Muscle of leg (tissue), 11 donors: ENCODE data around the gene GTF3C1. TPM values are rescaled to one million over a fixed set of nuclear protein-coding genes. Genes with fewer than 3 reads are reported as not detected.

Experiments used
- DNase-seq: peaks from one replicate; pipeline ENCODE4 v3.0.0; 2013
- H3K27ac ChIP-seq: one replicate; pipeline ENCODE4 v1.5.1; 2013; ENCODE audit warnings: mild to moderate bottlenecking, low read length, control low read depth
- H3K27me3 ChIP-seq: one replicate; pipeline ENCODE4 v1.6.1; 2013; ENCODE audit warnings: low read length; ENCODE audit not compliant: control insufficient read depth, insufficient read depth
- H3K36me3 ChIP-seq: one replicate; pipeline ENCODE4 v1.6.1; 2013; ENCODE audit warnings: low read length; ENCODE audit not compliant: control insufficient read depth, insufficient read depth
- H3K4me1 ChIP-seq: one replicate; pipeline ENCODE4 v1.6.1; 2013; ENCODE audit warnings: low read length; ENCODE audit not compliant: control insufficient read depth, insufficient read depth
- H3K4me3 ChIP-seq: one replicate; pipeline ENCODE4 v1.5.1; 2013; ENCODE audit warnings: low read length, control low read depth
- H3K9me3 ChIP-seq: replicated peaks from 2 replicates; pipeline ENCODE4 v1.6.1; 2013; ENCODE audit warnings: low read depth, low read length; ENCODE audit not compliant: control insufficient read depth
- WGBS: methylation state at CpG from one replicate; pipeline ENCODE4 v1.1.5; 2013; ENCODE audit warnings: missing lambda C conversion rate; ENCODE audit not compliant: insufficient coverage; 5-methylcytosine and 5-hydroxymethylcytosine counted together
- polyA plus RNA-seq, 8 donors: library from polyadenylated mRNA; unstranded; fragments of 120-200 nt; gene quantifications; one replicate each; pipeline versions ENCODE4 v1.2.1 to v1.2.3, GENCODE V29; 2013; ENCODE audit warnings: inconsistent platforms in 1 of 8, low replicate concordance in 1 of 8; ENCODE audit not compliant: insufficient read length in 8 of 8, insufficient read depth in 1 of 8
- total RNA-seq: library from RNA; stranded (reverse); fragments of 120-200 nt; gene quantifications from one replicate; pipeline ENCODE4 v1.2.4, GENCODE V29; 2013

The GTF3C1 gene
- total and polyA plus RNA-seq, 9 donors = 40.7 to 72.0 (median 53.9) TPM

DNA sequence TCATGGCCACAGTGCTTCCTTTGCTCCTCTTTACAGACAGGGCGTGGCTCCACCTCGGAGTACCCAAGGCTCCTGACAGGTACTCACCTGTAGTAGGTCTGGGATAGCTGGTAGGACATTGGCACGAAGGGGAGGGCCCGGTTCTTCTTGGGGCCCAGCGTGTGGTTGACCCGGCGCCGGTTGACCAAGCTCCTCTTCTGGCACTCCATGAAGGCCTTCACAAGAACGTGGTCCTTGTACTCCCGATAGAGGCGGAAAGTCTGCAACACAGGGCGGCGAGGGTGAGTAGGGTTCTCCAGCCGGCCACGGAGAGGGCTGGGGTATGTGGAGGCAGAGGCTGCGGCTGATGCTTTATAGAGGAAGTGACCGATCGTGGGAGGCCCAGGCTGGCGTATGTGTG, 78.1 kb downstream of the GTF3C1 start:
- Histone ChIP-seq H3K36me3 (peaks cover 94% of the 10 kb centered on the region), H3K27me3 (no peaks in the 10 kb centered on the region), H3K4me1 (no peaks in the 10 kb centered on the region), H3K4me3 (no peak overlapping the region), H3K27ac (no peak overlapping the region), H3K9me3 (no peaks in the 10 kb centered on the region)
- DNase-seq = no peak
- 92% methylated on average over 18 of the region's 19 CpGs for WGBS

DNA sequence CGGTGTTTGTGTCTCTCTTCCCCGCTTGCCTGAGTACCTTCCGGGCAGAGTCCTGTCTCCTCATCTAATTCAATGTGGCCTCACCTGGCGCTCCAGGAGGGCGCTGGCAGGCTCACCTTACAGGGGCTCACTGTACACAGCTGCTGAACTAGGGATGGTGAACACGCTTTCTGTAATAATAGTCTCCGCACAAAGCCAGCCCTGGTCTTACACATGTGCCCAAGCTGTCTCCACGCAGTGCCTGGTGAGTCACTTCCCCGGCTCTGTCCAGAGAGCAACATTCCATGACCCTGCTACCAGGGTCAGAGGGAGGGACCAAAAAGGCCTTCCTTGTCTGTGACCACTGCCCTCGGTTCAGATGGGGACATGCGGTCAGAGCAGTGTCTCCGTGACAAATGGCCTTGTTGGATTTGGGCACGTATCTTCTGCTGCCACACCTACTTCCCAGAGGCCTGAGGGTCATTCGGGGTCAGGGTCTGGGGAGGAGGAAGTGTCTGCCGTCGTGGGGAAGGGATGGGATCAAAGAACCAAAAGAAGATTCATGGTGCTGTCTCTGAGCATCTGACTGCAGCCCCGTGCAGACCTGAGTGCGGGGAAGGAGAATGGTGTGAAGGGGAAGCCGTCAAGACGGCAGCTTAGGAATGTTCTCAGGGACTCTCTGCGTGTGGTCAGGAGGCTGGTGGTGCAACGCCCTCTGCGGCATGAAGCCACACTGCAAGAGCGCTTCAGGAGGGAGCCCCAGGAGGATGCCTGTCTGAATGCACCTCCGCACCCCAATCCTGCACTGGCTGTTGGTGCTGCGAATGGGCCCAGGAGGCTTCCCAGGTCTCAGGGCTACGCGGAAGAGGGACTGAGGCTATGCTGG, 78.9 kb downstream of the GTF3C1 start:
- Histone ChIP-seq H3K4me1 (peaks cover under 1% of the 10 kb centered on the region), H3K27me3 (no peaks in the 10 kb centered on the region), H3K36me3 (peaks cover 92% of the 10 kb centered on the region), H3K9me3 (no peaks in the 10 kb centered on the region), H3K27ac (no peak overlapping the region), H3K4me3 (no peak overlapping the region)
- WGBS = 70% methylated on average over 22 of the region's 28 CpGs
- no peak for DNase-seq

DNA sequence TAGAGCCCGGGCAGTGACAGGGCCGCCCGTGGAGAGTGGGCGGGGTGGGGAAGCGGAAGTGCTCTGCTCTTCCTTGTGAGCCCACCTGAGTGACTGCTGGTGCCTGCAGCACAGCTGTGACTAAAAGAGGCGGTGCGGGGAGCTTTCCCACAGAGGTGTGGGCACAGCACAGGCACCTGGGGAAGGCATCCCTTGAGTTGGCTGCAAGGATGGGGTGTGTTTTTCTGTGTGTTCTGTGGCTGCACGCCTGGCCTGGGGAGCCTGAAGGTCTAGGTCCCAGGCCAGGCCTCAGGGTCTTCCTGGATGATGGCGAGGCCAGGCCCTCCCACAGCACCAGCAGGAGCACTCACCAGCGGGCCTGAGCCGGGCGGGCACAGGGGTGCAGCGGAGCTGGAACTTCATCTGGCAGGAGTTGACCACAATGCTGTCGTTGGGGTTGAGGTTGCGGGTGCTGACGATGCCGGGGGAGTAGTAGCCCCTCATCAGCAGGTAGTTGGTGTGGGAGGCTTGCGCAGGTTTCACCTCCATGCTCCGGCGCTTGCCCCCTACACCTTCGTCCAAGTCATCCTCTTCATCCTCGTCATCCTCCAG, 80.7 kb downstream of the GTF3C1 start:
- DNase-seq = no peak
- Histone ChIP-seq H3K4me3 (no peak overlapping the region), H3K27me3 (no peaks in the 10 kb centered on the region), H3K27ac (no peak overlapping the region), H3K9me3 (no peaks in the 10 kb centered on the region), H3K36me3 (peaks cover 92% of the 10 kb centered on the region), H3K4me1 (peaks cover 9% of the 10 kb centered on the region)
- 93% methylated on average over 19 of the region's 22 CpGs for WGBS

DNA sequence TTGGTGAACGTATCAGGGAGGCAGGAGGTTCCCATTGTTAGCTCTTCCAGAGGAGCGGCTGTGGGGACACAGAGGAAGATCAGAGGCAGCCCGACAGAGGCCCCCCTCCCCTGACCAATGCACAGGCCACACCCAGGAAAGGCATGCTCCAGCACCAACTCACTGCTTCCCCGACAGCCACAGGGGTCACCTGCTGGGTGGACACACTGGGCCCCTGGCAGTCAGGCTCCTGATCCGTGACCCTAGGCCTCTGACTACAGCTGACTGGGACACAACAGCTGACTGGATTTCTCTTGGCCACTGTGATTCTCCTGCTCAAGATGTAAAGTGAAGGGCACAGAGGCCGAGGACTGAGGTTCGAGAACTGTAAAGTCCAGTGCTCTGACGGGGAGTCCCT, 84.2 kb downstream of the GTF3C1 start:
- no peak overlapping the region for H3K27ac ChIP-seq
- no peaks in the 10 kb centered on the region for H3K27me3 ChIP-seq
- 59% methylated on average over 7 of the region's 8 CpGs for WGBS
- H3K9me3 ChIP-seq = no peaks in the 10 kb centered on the region
- peaks cover 34% of the 10 kb centered on the region for H3K4me1 ChIP-seq
- no peak for DNase-seq
- no peak overlapping the region for H3K4me3 ChIP-seq
- H3K36me3 ChIP-seq = peaks cover 90% of the 10 kb centered on the region

DNA sequence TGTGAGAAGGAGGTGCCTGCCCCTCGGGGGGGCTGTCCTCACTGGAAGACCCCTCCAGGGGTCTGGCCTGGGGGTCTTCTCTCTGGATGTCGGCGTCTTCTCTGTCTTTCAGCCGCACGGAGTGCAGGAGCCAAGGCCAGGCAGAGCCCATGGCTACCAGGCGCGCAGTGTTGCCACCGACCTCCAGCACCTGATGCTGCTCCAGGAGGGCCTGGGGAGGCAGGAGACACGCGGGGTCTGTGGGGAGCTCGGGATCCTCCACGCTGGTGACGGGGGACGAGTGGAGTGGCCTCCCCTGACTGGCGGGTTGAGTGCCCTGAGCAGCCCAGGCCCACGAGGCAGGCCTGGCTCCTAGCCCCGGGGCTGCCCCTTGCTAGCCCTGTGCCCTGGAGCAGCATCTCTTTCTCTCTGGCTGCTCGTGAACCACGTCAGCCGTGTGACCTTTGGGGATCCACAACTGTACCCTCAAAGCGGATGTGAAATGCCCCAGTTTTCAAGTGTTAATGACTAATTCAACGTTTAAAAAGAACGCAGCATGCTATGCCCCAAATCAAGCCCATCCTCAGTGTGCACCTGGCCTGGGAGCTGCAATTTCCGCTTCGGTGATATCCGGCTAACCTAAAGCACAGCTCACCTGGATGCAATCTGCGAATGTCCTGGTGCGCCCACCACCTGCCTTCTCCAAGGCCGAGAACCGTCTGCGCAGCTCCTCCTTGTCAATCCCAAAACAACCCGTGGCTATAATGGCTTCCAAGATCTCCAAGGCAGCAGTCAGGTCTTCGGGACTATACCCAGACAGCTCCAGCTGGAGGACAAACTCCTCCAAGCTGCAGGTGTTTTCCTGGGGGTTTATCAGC, 84.9 kb downstream of the GTF3C1 start:
- no peak overlapping the region for H3K27ac ChIP-seq
- no peaks in the 10 kb centered on the region for H3K9me3 ChIP-seq
- H3K27me3 ChIP-seq = no peaks in the 10 kb centered on the region
- H3K36me3 ChIP-seq = peaks cover 89% of the 10 kb centered on the region
- WGBS = 91% methylated on average over 31 of the region's 33 CpGs
- peaks cover 41% of the 10 kb centered on the region for H3K4me1 ChIP-seq
- no peak for DNase-seq
- no peak overlapping the region for H3K4me3 ChIP-seq

DNA sequence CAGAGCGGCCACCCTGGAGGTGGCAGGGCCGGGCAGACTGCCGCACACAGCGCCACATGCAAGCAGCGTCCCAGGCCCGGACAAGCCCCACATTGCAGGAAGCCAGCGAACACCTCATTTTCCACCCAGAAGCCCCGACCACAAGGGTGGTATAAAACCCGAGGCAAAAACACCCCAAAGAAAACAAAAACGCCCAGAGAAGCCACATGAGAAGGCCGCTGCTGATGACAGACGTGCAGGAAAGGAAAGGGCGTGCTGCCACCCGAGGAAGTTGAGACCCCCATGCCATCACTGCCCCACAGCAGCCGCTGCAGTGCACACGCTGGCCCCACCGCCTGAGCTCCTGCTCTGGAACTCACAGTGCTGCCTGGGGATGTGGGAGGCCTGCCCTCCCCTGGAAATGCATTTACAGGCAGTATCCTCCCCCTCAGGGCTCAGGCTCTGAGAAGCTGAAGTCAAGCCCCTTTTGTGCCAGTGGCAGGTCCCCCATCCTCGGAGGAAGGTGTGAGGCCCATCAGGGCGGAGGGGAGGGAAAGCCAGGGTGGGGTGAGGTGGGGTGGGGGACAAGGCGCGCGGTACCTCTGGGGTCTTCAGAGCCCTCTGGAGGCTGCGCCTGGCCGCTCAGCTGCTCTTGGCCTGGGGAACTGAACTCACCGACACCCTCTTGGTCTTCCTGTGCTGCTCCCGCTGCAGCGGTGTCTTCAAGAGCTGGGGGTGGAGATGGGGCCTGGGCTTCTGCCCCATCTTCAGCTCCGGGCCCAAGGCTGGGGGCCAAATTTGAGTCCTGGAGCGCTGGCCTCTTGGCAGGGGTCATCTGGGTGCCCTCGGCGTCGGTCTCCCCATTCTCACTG, 85.7 kb downstream of the GTF3C1 start:
- Histone ChIP-seq H3K27me3 (no peaks in the 10 kb centered on the region), H3K9me3 (no peaks in the 10 kb centered on the region), H3K36me3 (peaks cover 87% of the 10 kb centered on the region), H3K27ac (no peak overlapping the region), H3K4me3 (no peak overlapping the region), H3K4me1 (peaks cover 43% of the 10 kb centered on the region)
- no peak for DNase-seq
- WGBS = 81% methylated on average over 22 of the region's 32 CpGs

DNA sequence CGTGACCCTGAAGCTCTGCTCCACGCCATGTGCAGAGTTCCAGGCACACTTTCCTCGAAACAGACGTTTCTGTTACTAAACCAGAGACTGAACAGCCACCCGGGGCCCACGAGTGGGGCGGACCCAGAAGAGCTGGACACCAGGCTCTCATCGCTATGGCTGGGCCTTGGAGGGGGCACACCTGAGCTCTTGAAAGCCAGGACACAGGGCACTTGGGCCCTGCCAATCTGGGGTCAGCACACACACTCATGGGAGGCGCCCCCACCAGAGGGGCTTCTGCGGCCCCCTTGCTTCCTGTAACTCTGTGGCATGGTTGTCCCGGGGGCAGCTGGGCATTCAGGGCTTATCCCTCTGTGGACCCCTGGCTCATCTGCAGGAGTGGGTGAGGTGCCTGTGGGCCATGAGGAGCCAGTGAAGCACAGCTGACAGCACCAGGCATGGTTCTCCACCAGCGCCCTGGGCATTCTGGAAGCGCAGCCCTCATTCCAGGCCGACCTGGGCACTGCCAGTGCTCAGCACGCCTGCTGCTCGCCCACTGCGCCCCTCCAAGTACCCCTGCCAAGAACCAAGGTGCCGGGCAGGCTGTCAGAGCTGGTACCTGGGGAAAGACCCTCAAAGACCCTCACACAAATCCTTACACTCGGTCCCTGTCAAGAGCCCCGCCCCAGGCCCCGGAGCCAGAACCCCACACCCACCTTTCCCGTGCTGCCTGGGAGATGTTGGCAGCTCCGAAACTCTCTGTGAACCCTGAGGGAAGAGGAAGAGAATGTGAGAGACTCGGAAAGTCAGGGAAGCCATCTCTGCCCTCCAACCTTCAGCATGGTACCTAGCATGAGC, 86.6 kb downstream of the GTF3C1 start:
- H3K9me3 ChIP-seq = no peaks in the 10 kb centered on the region
- 83% methylated on average over 18 of the region's 24 CpGs for WGBS
- peaks cover 83% of the 10 kb centered on the region for H3K36me3 ChIP-seq
- H3K27ac ChIP-seq = no peak overlapping the region
- peaks cover 43% of the 10 kb centered on the region for H3K4me1 ChIP-seq
- DNase-seq = no peak
- no peaks in the 10 kb centered on the region for H3K27me3 ChIP-seq
- H3K4me3 ChIP-seq = no peak overlapping the region

DNA sequence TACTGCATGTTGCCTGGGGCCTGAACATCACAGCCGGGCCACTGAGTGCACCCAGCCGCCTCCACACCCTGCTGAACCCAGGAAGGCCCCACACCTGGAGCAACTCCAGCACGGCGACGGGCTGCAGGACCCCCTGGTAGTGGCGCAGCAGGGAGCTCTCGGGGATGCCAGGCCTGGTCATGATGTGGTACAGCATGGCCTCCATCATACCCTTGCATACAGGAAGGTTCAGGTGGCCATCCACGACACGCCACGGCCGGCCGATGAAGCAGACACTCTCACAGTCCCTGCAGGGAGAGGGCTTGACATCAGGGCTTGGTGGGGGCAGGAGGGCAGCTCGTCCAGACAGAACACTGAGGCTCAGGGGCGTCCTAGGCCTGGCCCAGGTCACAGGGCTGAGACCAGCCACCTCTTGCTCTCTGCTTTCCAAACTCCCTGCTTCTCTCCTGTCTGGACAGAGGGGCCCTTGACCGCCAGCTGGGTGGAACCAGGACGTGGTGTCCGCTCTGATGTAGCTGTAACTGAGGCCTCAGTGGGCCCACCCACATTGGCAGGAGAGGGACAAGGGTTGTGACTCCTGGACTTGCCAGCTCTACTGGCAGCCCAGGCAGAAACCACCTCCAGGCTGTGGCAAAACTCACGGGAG, 87.4 kb downstream of the GTF3C1 start:
- H3K27me3 ChIP-seq = no peaks in the 10 kb centered on the region
- no peak for DNase-seq
- peaks cover 43% of the 10 kb centered on the region for H3K4me1 ChIP-seq
- no peaks in the 10 kb centered on the region for H3K9me3 ChIP-seq
- 75% methylated on average over 10 of the region's 18 CpGs for WGBS
- no peak overlapping the region for H3K4me3 ChIP-seq
- peaks cover 75% of the 10 kb centered on the region for H3K36me3 ChIP-seq
- H3K27ac ChIP-seq = no peak overlapping the region
